HFFc6 (cell line): ENCODE data around the gene WNK2. TPM values are rescaled to one million over a fixed set of nuclear protein-coding genes. Genes with fewer than 3 reads are reported as not detected.

Source experiments
- DNase-seq: peaks from one replicate; pipeline ENCODE4 v3.0.0-alpha.2; 2018
- H3K27ac Mint-ChIP-seq: 2 replicates; pipeline ENCODE4 v1.8.0; 2020; ENCODE audit warnings: mild to moderate bottlenecking, mixed read lengths
- H3K27me3 Mint-ChIP-seq: 2 replicates; pipeline ENCODE4 v1.8.0; 2021; ENCODE audit warnings: mild to moderate bottlenecking, moderate library complexity, mixed read lengths; ENCODE audit not compliant: insufficient read depth
- H3K36me3 Mint-ChIP-seq: 2 replicates; pipeline ENCODE4 v1.8.0; 2021; ENCODE audit warnings: low read depth, mixed read lengths
- H3K4me1 Mint-ChIP-seq: 2 replicates; pipeline ENCODE4 v1.8.0; 2020; ENCODE audit warnings: low read depth, mixed read lengths
- H3K4me3 Mint-ChIP-seq: 2 replicates; pipeline ENCODE4 v1.8.0; 2020; ENCODE audit warnings: mild to moderate bottlenecking, moderate library complexity, mixed read lengths
- H3K9me3 Mint-ChIP-seq: 2 replicates; pipeline ENCODE4 v1.8.0; 2020; ENCODE audit warnings: mild to moderate bottlenecking, mixed read lengths
- total RNA-seq, 6 experiments: library from RNA; stranded (reverse); fragmentation: NEBNext Ultra II Directional; extraction: Animal tissue kit (Norgen Biotek cat#: 25700); gene quantifications; 2 replicates in 1 of 6; 3 replicates in 5 of 6; pipeline ENCODE4 v1.2.3, GENCODE V29; 2021
- TF ChIP-seq, protein P1 (sequence below): fragments of 200-600 bp; sonication (generic); IDR thresholded peaks from 2 replicates; pipeline ENCODE4 v1.5.0; 2021; ENCODE audit warnings: antibody characterized with exemption, mild to moderate bottlenecking

The WNK2 gene
- total RNA-seq, 6 experiments from 2014 or later, result not detected

DNA sequence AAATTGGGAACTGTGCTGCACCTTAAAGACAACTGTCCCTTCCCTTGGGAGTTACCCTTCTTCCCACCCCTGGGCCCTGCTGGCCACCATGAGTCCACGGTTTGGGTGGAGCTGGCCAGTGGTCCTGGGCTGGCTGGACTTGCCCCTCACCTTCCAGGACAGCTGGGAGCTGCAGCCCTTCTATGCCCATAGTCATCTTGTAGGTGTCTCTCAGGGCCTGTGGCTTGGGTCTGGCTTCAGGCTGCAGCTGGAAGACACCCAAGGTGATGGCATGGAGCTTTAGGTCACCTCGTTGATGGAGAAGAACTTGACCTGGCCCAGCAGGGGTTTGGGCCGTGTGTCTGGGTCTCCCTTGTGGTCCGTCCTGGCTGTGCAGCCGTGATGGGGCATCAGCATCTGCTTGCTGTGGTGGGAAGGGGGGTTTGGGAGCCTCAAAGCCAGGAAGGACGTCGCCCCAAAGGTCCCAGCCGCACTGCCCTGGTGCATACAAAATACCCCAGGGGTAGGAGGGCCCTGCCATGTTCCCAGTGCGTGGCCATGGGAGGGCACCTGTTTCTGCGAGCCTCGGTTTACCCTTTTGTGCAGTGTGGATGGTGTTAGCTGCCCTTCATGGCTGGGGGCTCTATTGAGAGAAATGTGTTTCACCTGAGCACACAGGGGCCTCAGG lies 8.9 kb downstream of the WNK2 start:
- H3K27me3 Mint-ChIP-seq, result peaks cover 30% of the 10 kb centered on the region
- H3K4me3 Mint-ChIP-seq, result no peak overlapping the region
- no peak overlapping the region for H3K27ac Mint-ChIP-seq
- H3K9me3 Mint-ChIP-seq, result no peaks in the 10 kb centered on the region; the same call in 1 of the 2 replicates
- TF ChIP-seq, protein P1, sequence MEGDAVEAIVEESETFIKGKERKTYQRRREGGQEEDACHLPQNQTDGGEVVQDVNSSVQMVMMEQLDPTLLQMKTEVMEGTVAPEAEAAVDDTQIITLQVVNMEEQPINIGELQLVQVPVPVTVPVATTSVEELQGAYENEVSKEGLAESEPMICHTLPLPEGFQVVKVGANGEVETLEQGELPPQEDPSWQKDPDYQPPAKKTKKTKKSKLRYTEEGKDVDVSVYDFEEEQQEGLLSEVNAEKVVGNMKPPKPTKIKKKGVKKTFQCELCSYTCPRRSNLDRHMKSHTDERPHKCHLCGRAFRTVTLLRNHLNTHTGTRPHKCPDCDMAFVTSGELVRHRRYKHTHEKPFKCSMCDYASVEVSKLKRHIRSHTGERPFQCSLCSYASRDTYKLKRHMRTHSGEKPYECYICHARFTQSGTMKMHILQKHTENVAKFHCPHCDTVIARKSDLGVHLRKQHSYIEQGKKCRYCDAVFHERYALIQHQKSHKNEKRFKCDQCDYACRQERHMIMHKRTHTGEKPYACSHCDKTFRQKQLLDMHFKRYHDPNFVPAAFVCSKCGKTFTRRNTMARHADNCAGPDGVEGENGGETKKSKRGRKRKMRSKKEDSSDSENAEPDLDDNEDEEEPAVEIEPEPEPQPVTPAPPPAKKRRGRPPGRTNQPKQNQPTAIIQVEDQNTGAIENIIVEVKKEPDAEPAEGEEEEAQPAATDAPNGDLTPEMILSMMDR, result no peak
- H3K4me1 Mint-ChIP-seq, result no peaks in the 10 kb centered on the region
- no peaks in the 10 kb centered on the region for H3K36me3 Mint-ChIP-seq
- DNase-seq, result no peak

DNA sequence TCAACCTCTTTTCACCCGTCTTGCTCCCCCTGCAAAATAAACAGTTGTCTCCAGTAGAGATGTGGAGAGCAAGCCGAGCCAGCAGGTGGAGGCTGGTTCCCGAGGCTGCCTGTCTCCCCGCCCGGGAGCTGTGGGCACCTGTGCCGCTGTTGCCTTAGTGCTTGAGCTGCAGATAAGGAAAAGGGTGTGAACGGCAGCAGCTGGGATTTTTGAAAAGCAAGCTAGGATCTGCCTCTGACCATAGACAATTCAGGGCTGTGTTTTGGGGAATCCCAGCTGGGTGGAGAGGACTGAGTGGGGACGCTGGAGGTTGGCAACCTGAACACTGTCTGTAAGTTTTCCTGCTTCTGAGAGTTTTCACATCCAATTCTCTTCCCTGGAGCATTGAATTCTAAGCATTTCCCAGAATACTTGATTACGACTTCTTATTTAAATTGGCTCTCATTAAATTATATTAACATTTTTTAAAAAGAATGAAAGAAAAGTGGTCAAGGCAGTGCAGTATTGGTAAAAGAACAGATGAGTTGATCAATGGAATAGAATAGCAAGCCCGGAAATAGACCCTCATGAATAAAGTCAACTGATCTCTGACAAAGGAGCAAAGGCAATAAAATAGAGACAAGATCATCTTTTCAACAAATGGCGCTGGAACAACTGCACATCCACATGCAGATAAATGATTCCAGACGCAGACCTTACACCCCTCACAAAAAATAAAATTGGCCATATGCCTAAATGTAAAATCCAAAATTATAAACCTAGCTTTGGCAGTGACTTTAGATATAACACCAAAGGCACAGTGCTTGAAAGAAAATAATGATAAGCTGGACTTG lies 9.7 kb downstream of the WNK2 start:
- H3K27me3 Mint-ChIP-seq, result peaks cover 25% of the 10 kb centered on the region
- no peak for DNase-seq
- TF ChIP-seq, protein P1, result no peak
- H3K36me3 Mint-ChIP-seq, result no peaks in the 10 kb centered on the region
- no peak overlapping the region for H3K27ac Mint-ChIP-seq
- H3K4me1 Mint-ChIP-seq, result no peaks in the 10 kb centered on the region
- H3K9me3 Mint-ChIP-seq, result no peaks in the 10 kb centered on the region; the same call in 1 of the 2 replicates
- no peak overlapping the region for H3K4me3 Mint-ChIP-seq

- Mint-ChIP-seq H3K36me3 (no peaks in the 10 kb centered on the region), H3K4me3 (no peak overlapping the region), H3K4me1 (no peaks in the 10 kb centered on the region), H3K27ac (no peak overlapping the region), H3K9me3 (no peaks in the 10 kb centered on the region; the same call in 1 of the 2 replicates), H3K27me3 (peaks cover 32% of the 10 kb centered on the region)
- TF ChIP-seq, protein P1, result no peak
- DNase-seq, result no peak
These were observed 10.3 kb downstream of the WNK2 start for GRCh38 chr9:93194221-93194625.

- TF ChIP-seq, protein P1, result no peak
- H3K36me3 Mint-ChIP-seq, result no peaks in the 10 kb centered on the region
- DNase-seq, result no peak
- no peaks in the 10 kb centered on the region for H3K4me1 Mint-ChIP-seq
- no peak overlapping the region for H3K27ac Mint-ChIP-seq
- H3K9me3 Mint-ChIP-seq, result no peaks in the 10 kb centered on the region; the same call in 1 of the 2 replicates
- H3K27me3 Mint-ChIP-seq, result peaks cover 32% of the 10 kb centered on the region
- H3K4me3 Mint-ChIP-seq, result no peak overlapping the region
These were observed 10.7 kb downstream of the WNK2 start for GRCh38 chr9:93194641-93195040.

DNA sequence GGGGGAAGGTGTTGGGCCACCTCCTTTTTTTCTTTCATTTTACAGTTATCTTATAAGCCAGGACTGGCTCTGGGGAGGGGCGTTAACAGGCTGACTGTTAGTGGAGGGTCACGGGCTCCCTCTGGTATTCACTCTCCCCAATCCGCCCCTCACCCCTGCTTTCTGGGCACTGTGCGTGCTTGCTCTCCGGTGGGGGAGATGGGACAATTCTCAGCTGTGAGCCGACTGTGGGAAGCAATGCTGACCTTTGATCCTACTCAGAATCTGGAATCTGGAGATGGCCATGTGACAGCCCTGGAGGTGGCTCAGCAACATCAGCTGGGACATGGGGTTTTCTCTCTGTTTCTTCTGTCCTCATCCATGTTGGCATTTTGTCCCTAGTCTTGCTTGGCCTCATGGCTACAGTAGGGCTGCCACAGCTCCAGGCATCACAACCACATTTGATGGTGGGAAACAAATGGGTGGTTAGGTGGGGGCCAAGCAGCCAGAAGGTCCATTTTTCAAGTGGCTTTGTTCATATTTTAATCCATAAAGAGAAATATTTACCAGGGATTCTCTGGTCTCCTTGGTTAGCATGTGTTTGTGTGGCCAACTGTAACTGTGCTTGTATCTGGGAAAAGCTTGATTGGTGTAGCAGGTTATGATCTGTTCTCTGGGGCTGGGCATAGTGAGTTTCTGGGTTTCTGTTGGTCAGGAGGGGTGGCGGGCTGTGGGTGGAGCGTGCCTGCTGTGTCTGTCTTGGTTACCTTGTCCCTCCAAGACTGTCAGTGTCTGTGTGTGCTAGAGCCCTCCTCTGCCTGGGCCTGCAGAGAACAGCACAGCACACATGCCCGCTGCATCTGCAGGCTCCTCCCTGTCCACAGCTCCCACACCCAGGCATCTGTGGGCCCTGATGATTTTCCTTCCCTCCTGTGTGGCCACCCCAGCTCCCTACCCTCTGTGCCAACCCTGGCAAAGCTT lies 12.4 kb downstream of the WNK2 start:
- H3K27ac Mint-ChIP-seq, result no peak overlapping the region
- peaks cover 28% of the 10 kb centered on the region for H3K27me3 Mint-ChIP-seq
- no peaks in the 10 kb centered on the region; the same call in 1 of the 2 replicates for H3K9me3 Mint-ChIP-seq
- H3K4me3 Mint-ChIP-seq, result no peak overlapping the region
- TF ChIP-seq, protein P1, result no peak
- H3K36me3 Mint-ChIP-seq, result no peaks in the 10 kb centered on the region
- DNase-seq, result no peak
- H3K4me1 Mint-ChIP-seq, result no peaks in the 10 kb centered on the region
